IPS-20b (cell line): ENCODE measurements around the gene DYNLT1.
"Not testable (repeated sequence)": the region's sequence is repeated elsewhere in the genome, so short reads cannot be mapped to it uniquely, and the experiment has no call there.

Experiments
- H3K27ac ChIP-seq: one replicate; pipeline ENCODE4 v1.5.1; 2013; ENCODE audit warnings: low read length
- H3K27me3 ChIP-seq: 2 replicates; pipeline ENCODE4 v1.6.1; 2013; ENCODE audit warnings: mild to moderate bottlenecking, low read length, inconsistent platforms; ENCODE audit not compliant: insufficient read depth
- H3K36me3 ChIP-seq: 2 replicates; pipeline ENCODE4 v1.6.1; 2013; ENCODE audit warnings: low read depth, mild to moderate bottlenecking, inconsistent platforms, low read length, moderate library complexity; ENCODE audit not compliant: insufficient read depth
- H3K4me1 ChIP-seq: 2 replicates; pipeline ENCODE4 v1.6.1; 2013; ENCODE audit warnings: mild to moderate bottlenecking, control low read depth, inconsistent platforms, low read length, moderate library complexity; ENCODE audit not compliant: insufficient read depth
- H3K4me3 ChIP-seq: 2 replicates; pipeline ENCODE4 v1.5.1; 2013; ENCODE audit warnings: mild to moderate bottlenecking, low read length, inconsistent platforms
- H3K9ac ChIP-seq: 2 replicates; pipeline ENCODE4 v1.6.1; 2013; ENCODE audit warnings: low read depth, mild to moderate bottlenecking, inconsistent platforms, low read length, moderate library complexity
- H3K9me3 ChIP-seq: 2 replicates; pipeline ENCODE4 v1.6.1; 2013; ENCODE audit warnings: mild to moderate bottlenecking, low read depth, low read length, inconsistent platforms; ENCODE audit not compliant: insufficient read depth

Gene DYNLT1

GRCh38 chr6:158674342-158675131, 30.0 kb upstream of the DYNLT1 start:
- Histone ChIP-seq H3K4me3 (no peak overlapping the region), H3K36me3 (no peaks in the 10 kb centered on the region), H3K4me1 (no peaks in the 10 kb centered on the region), H3K9ac (no peak overlapping the region), H3K27ac (no peak overlapping the region), H3K9me3 (no peaks in the 10 kb centered on the region), H3K27me3 (no peaks in the 10 kb centered on the region)

GRCh38 chr6:158672726-158673125, 28.2 kb upstream of the DYNLT1 start:
- no peaks in the 10 kb centered on the region for H3K4me1 ChIP-seq
- no peaks in the 10 kb centered on the region for H3K27me3 ChIP-seq
- no peak overlapping the region for H3K4me3 ChIP-seq
- no peak overlapping the region for H3K27ac ChIP-seq
- H3K9ac ChIP-seq: no peak overlapping the region
- no peaks in the 10 kb centered on the region for H3K36me3 ChIP-seq
- H3K9me3 ChIP-seq: no peaks in the 10 kb centered on the region

- H3K36me3 ChIP-seq, H3K9me3 ChIP-seq, H3K27ac ChIP-seq, H3K4me3 ChIP-seq, H3K27me3 ChIP-seq, H3K9ac ChIP-seq, H3K4me1 ChIP-seq: not testable (repeated sequence)
Observed at GRCh38 chr6:158672119-158672518, 27.6 kb upstream of the DYNLT1 start.

GRCh38 chr6:158669145-158670035, 24.8 kb upstream of the DYNLT1 start:
- Histone ChIP-seq H3K4me1 (no peaks in the 10 kb centered on the region), H3K36me3 (no peaks in the 10 kb centered on the region), H3K9me3 (no peaks in the 10 kb centered on the region), H3K9ac (no peak overlapping the region), H3K27ac (no peak overlapping the region), H3K4me3 (no peak overlapping the region), H3K27me3 (no peaks in the 10 kb centered on the region; the same call in 1 of the 2 replicates)

GRCh38 chr6:158668707-158669103, 24.2 kb upstream of the DYNLT1 start:
- H3K9me3 ChIP-seq: no peaks in the 10 kb centered on the region
- no peaks in the 10 kb centered on the region; the same call in 1 of the 2 replicates for H3K4me1 ChIP-seq
- no peak overlapping the region for H3K9ac ChIP-seq
- no peaks in the 10 kb centered on the region for H3K36me3 ChIP-seq
- no peak overlapping the region for H3K27ac ChIP-seq
- H3K4me3 ChIP-seq: no peak overlapping the region
- peaks cover 4% of the 10 kb centered on the region; the same call in 1 of the 2 replicates for H3K27me3 ChIP-seq

GRCh38 chr6:158667360-158667981, 22.9 kb upstream of the DYNLT1 start:
- Histone ChIP-seq H3K9ac (no peak overlapping the region), H3K4me3 (no peak overlapping the region), H3K36me3 (no peaks in the 10 kb centered on the region), H3K4me1 (peaks cover 5% of the 10 kb centered on the region; the same call in 1 of the 2 replicates), H3K27ac (no peak overlapping the region), H3K9me3 (no peaks in the 10 kb centered on the region), H3K27me3 (peaks cover 10% of the 10 kb centered on the region; the same call in 1 of the 2 replicates)

GRCh38 chr6:158666628-158667359, 22.3 kb upstream of the DYNLT1 start:
- Histone ChIP-seq H3K27ac (no peak overlapping the region), H3K4me1 (peaks cover 5% of the 10 kb centered on the region; the same call in 1 of the 2 replicates), H3K9me3 (no peaks in the 10 kb centered on the region), H3K27me3 (peaks cover 10% of the 10 kb centered on the region; the same call in 1 of the 2 replicates), H3K36me3 (no peaks in the 10 kb centered on the region), H3K9ac (no peak overlapping the region), H3K4me3 (no peak overlapping the region)

GRCh38 chr6:158665332-158665731, 20.8 kb upstream of the DYNLT1 start:
- Histone ChIP-seq H3K9me3 (no peaks in the 10 kb centered on the region), H3K4me1 (peaks cover 5% of the 10 kb centered on the region; the same call in 1 of the 2 replicates), H3K36me3 (no peaks in the 10 kb centered on the region), H3K27me3 (peaks cover 10% of the 10 kb centered on the region; the same call in 1 of the 2 replicates), H3K4me3 (no peak overlapping the region), H3K27ac (no peak overlapping the region), H3K9ac (no peak overlapping the region)

GRCh38 chr6:158663625-158664165, 19.2 kb upstream of the DYNLT1 start:
- Histone ChIP-seq H3K27ac (no peak overlapping the region), H3K36me3 (no peaks in the 10 kb centered on the region), H3K4me3 (no peak overlapping the region), H3K4me1 (peaks cover 5% of the 10 kb centered on the region; the same call in 1 of the 2 replicates), H3K9ac (no peak overlapping the region), H3K27me3 (peaks cover 10% of the 10 kb centered on the region; the same call in 1 of the 2 replicates), H3K9me3 (no peaks in the 10 kb centered on the region)

- no peak overlapping the region for H3K4me3 ChIP-seq
- no peaks in the 10 kb centered on the region for H3K9me3 ChIP-seq
- H3K27me3 ChIP-seq: peaks cover 10% of the 10 kb centered on the region; the same call in 1 of the 2 replicates
- H3K4me1 ChIP-seq: peaks cover 5% of the 10 kb centered on the region; the same call in 1 of the 2 replicates
- no peaks in the 10 kb centered on the region for H3K36me3 ChIP-seq
- no peak overlapping the region for H3K9ac ChIP-seq
- no peak overlapping the region for H3K27ac ChIP-seq
Observed at GRCh38 chr6:158662954-158663624, 18.5 kb upstream of the DYNLT1 start.
